ENCODE results near the gene LYZ.

DNA sequence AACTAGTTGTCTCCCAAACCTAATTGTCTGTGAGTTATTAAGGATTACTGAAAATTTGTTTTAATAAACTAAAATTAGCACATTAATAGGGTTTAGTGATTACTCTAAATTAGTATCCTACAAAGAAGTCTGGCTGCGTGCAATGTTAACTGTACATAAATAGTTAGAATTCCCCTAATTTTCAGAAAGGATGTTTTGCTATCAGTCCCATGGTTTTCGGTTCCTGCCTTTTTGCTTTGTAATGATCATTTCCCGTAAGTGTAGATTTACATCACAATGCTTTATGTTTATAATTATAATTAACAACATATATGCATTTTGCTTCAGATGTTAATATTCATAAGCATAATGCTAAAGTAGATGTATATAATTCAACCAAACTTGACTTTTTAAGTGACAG, 19.8 kb upstream of the LYZ start:
- TF ChIP-seq, protein P1, sequence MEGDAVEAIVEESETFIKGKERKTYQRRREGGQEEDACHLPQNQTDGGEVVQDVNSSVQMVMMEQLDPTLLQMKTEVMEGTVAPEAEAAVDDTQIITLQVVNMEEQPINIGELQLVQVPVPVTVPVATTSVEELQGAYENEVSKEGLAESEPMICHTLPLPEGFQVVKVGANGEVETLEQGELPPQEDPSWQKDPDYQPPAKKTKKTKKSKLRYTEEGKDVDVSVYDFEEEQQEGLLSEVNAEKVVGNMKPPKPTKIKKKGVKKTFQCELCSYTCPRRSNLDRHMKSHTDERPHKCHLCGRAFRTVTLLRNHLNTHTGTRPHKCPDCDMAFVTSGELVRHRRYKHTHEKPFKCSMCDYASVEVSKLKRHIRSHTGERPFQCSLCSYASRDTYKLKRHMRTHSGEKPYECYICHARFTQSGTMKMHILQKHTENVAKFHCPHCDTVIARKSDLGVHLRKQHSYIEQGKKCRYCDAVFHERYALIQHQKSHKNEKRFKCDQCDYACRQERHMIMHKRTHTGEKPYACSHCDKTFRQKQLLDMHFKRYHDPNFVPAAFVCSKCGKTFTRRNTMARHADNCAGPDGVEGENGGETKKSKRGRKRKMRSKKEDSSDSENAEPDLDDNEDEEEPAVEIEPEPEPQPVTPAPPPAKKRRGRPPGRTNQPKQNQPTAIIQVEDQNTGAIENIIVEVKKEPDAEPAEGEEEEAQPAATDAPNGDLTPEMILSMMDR (IDR thresholded peaks at IDR 0.05) = no peak
- no peak for TF ChIP-seq POLR2A (IDR thresholded peaks at IDR 0.05)
